CD4-positive, alpha-beta T cell (primary cell): ENCODE measurements around the gene DDN. TPM values are rescaled to one million over a fixed set of nuclear protein-coding genes. Genes with fewer than 3 reads are reported as not detected.

ENCODE experiments used
- ATAC-seq: fragments of 200-7000 bp; cut with Tn5 transposase; one replicate; pipeline ENCODE4 v1.10.0; 2022; ENCODE audit warnings: mild to moderate bottlenecking; ENCODE audit not compliant: poor library complexity
- CTCF ChIA-PET: fragments of 350-600 bp; sonication (Branson Sonifier 250); formaldehyde crosslinking; loops from one replicate; lab custom pipeline; 2021; ENCODE audit warnings: antibody characterized with exemption, inconsistent platforms; lab: Charles Lee
- POLR2A ChIA-PET: fragments of 350-600 bp; sonication (Branson Sonifier 250); formaldehyde crosslinking; loops from one replicate; lab custom pipeline; 2021; ENCODE audit warnings: antibody characterized with exemption, inconsistent platforms; lab: Charles Lee
- DNase-seq, 14 experiments: peaks; one replicate each; pipeline ENCODE4 v3.0.0-alpha.2; 2013 to 2020; ENCODE audit warnings: mixed read lengths in 2 of 14
- H3K27ac ChIP-seq, 2 donors: one replicate each; pipeline versions ENCODE4 v1.5.1 to v1.7.0; 2013; ENCODE audit warnings: low read length in 2 of 2, low read depth in 1 of 2, mild to moderate bottlenecking in 1 of 2
- H3K27me3 ChIP-seq, 2 experiments: 1 replicate in 1 of 2; 2 replicates in 1 of 2; pipeline versions ENCODE4 v1.6.1 to v1.7.0; 2013; ENCODE audit warnings: low read length in 2 of 2, control low read depth in 1 of 2, mild to moderate bottlenecking in 1 of 2, moderate library complexity in 1 of 2; ENCODE audit not compliant: insufficient read depth in 2 of 2, control insufficient read depth in 1 of 2
- H3K36me3 ChIP-seq: one replicate; pipeline ENCODE4 v1.6.1; 2013; ENCODE audit warnings: low read length, control low read depth; ENCODE audit not compliant: insufficient read depth
- H3K4me1 ChIP-seq: one replicate; pipeline ENCODE4 v1.6.1; 2013; ENCODE audit warnings: low read length, control low read depth; ENCODE audit not compliant: insufficient read depth
- H3K4me3 ChIP-seq: one replicate; pipeline ENCODE4 v1.5.1; 2013; ENCODE audit warnings: mild to moderate bottlenecking, low read length, moderate library complexity
- H3K9me3 ChIP-seq, 2 experiments: 1 replicate in 1 of 2; 2 replicates in 1 of 2; pipeline versions ENCODE4 v1.6.1 to v1.7.0; 2013; ENCODE audit warnings: low read length in 2 of 2, mild to moderate bottlenecking in 2 of 2, control low read depth in 1 of 2, moderate library complexity in 1 of 2; ENCODE audit not compliant: control insufficient read depth in 1 of 2, insufficient read depth in 1 of 2
- H3K27ac Mint-ChIP-seq: one replicate; pipeline ENCODE4 v1.8.0; 2020; ENCODE audit warnings: mixed read lengths
- H3K27me3 Mint-ChIP-seq: one replicate; pipeline ENCODE4 v1.8.0; 2021; ENCODE audit warnings: mixed read lengths
- H3K36me3 Mint-ChIP-seq: one replicate; pipeline ENCODE4 v1.8.0; 2021; ENCODE audit warnings: low read depth, mixed read lengths
- H3K4me1 Mint-ChIP-seq: one replicate; pipeline ENCODE4 v1.8.0; 2021; ENCODE audit warnings: low read depth, mixed read lengths
- H3K4me3 Mint-ChIP-seq: one replicate; pipeline ENCODE4 v1.8.0; 2020; ENCODE audit warnings: mild to moderate bottlenecking, mixed read lengths
- H3K9me3 Mint-ChIP-seq: one replicate; pipeline ENCODE4 v1.8.0; 2020; ENCODE audit warnings: mixed read lengths
- CTCF ChIP-seq: fragments of 200-600 bp; IDR thresholded peaks from one replicate; pipeline ENCODE4 v1.8.0; 2022; ENCODE audit warnings: antibody characterized with exemption, mild to moderate bottlenecking
- intact Hi-C, 2 experiments: fragments of 100-400 bp; cut with DNase I in 1 of 2; cut with micrococcal nuclease in 1 of 2; formaldehyde crosslinking; loops; one replicate each; pipeline versions ENCODE4 v1.15.1 to v1.9.0; 2023 to 2025; cut with DNase I, micrococcal nuclease
- total RNA-seq, 174 experiments: library from RNA in 2 of 174; stranded (reverse) in 2 of 174; gene quantifications; one replicate each; pipeline ENCODE4 v1.2.3 and lab custom pipeline; 2021 to 2026

The DDN gene
- total RNA-seq, 2 experiments from 2014 or later = 0.30 to 0.47 TPM

GRCh38 chr12:49028666-49029275 lies 29.6 kb upstream of the DDN start:
- Mint-ChIP-seq H3K27ac (no peak overlapping the region), H3K4me1 (no peaks in the 10 kb centered on the region), H3K36me3 (peaks cover 76% of the 10 kb centered on the region)

GRCh38 chr12:49027846-49028555 lies 28.8 kb upstream of the DDN start:
- ChIA-PET POLR2A (interaction anchor here (1.3 kb wide), 1 partner anchor 8 kb away, joined by 3 read pairs; no protein-coding TSS in a partner anchor), CTCF (no interaction called here)
- no peaks in the 10 kb centered on the region for H3K27me3 Mint-ChIP-seq
- Histone ChIP-seq H3K27ac (peak overlapping the region in 1 of 2 donors; percentile 23), H3K36me3 (peaks cover 92% of the 10 kb centered on the region), H3K4me3 (no peak overlapping the region), H3K4me1 (no peaks in the 10 kb centered on the region), H3K27me3 (no peaks in the 10 kb centered on the region), H3K9me3 (no peaks in the 10 kb centered on the region)
- intact Hi-C loops = no loop called here
- no peak for TF ChIP-seq CTCF
- no peak overlapping the region for H3K4me3 Mint-ChIP-seq
- no peak overlapping the region for H3K27ac Mint-ChIP-seq
- DNase-seq = peak in 1 of 14 experiments; percentile 20
- no peaks in the 10 kb centered on the region for H3K9me3 Mint-ChIP-seq
- H3K4me1 Mint-ChIP-seq = no peaks in the 10 kb centered on the region
- ATAC-seq = no peak
- H3K36me3 Mint-ChIP-seq = peaks cover 80% of the 10 kb centered on the region

More at GRCh38 chr12:49028666-49029275, 29.6 kb upstream of the DDN start:
- DNase-seq (no peak), ATAC-seq (no peak)
- H3K27me3 ChIP-seq = no peaks in the 10 kb centered on the region
- no peaks in the 10 kb centered on the region for H3K27me3 Mint-ChIP-seq
- ChIA-PET POLR2A (interaction anchor here (1.3 kb wide), 1 partner anchor 9 kb away, joined by 3 read pairs; no protein-coding TSS in a partner anchor), CTCF (interaction anchor here (0.8 kb wide), 1 partner anchor 9 kb away, joined by 3 read pairs; no protein-coding TSS in a partner anchor)
- no peaks in the 10 kb centered on the region for H3K9me3 ChIP-seq
- no peak overlapping the region for H3K27ac ChIP-seq
- TF ChIP-seq CTCF = no peak
- intact Hi-C loops = no loop called here
- H3K36me3 ChIP-seq = peaks cover 91% of the 10 kb centered on the region
- H3K9me3 Mint-ChIP-seq = no peaks in the 10 kb centered on the region
- H3K4me3 Mint-ChIP-seq = no peak overlapping the region
- no peak overlapping the region for H3K4me3 ChIP-seq
- H3K4me1 ChIP-seq = no peaks in the 10 kb centered on the region

GRCh38 chr12:49026678-49027480 lies 27.7 kb upstream of the DDN start:
- intact Hi-C loops = no loop called here
- POLR2A ChIA-PET = no interaction called here
- ATAC-seq (no peak), DNase-seq (no peak)
- Histone ChIP-seq H3K36me3 (peaks cover 92% of the 10 kb centered on the region), H3K4me3 (no peak overlapping the region), H3K27me3 (no peaks in the 10 kb centered on the region), H3K4me1 (no peaks in the 10 kb centered on the region), H3K27ac (no peak overlapping the region), H3K9me3 (no peaks in the 10 kb centered on the region)
- no peaks in the 10 kb centered on the region for H3K9me3 Mint-ChIP-seq
- no peak overlapping the region for H3K4me3 Mint-ChIP-seq
- CTCF ChIA-PET = interaction anchor here (1.1 kb wide), 1 partner anchor 30 kb away, joined by 3 read pairs; no protein-coding TSS in a partner anchor
- no peak for TF ChIP-seq CTCF
- peaks cover 84% of the 10 kb centered on the region for H3K36me3 Mint-ChIP-seq
- H3K4me1 Mint-ChIP-seq = no peaks in the 10 kb centered on the region
- H3K27me3 Mint-ChIP-seq = no peaks in the 10 kb centered on the region
- H3K27ac Mint-ChIP-seq = no peak overlapping the region
